DMS79 treated with DMSO at 0.1 percent for 48 hours (cell line): ENCODE results near the gene LONP1.
"Not testable (repeated sequence)": the region's sequence is repeated elsewhere in the genome, so short reads cannot be mapped to it uniquely, and the experiment has no call there.

Source experiments
- DNase-seq: peaks from one replicate; lab custom pipeline; 2025; lab: John Stamatoyannopoulos, UW

Gene LONP1

DNA sequence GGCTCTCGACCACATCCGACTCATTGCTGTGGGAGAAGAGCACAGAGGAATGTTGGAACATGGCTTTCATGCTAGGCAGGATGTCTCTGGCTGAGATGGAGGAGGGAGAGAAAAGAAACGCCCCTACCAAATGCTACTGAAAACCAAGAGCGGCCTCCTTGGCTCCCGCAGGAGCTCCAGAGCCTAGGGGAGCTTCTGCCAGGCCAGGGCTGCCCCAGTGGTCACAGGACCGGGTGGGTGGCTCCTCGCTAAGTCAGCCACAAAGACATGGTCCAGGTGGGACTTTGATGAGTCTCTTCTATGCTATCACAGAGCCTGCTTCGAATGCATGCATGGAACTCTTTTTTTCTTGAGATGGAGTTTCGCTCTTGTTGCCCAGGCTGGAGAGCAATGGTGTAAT lies 6.7 kb downstream of the LONP1 start:
- DNase-seq = no peak

DNA sequence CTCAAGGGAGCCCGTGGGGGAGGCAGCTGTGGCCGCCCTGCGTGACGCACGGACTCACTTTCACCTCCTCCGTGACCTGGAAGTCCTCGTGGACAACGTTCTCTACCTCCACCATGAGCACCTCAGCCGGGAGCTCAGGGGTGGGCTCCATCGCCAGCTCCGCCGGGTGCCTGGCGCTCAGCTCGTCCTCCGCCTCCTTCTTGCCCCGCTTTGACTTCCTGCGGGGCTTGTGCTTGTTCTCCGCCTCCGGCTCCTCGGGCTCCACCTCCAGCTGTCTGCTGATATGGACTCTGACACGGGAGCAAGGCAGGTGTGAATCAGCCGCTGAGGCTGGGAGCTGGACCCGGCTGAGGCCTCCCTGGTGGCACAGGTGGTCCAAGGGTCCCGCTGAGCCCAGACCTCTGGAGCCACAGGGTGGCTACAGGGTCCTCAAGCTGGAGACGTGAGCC lies 8.2 kb downstream of the LONP1 start:
- no peak for DNase-seq

DNA sequence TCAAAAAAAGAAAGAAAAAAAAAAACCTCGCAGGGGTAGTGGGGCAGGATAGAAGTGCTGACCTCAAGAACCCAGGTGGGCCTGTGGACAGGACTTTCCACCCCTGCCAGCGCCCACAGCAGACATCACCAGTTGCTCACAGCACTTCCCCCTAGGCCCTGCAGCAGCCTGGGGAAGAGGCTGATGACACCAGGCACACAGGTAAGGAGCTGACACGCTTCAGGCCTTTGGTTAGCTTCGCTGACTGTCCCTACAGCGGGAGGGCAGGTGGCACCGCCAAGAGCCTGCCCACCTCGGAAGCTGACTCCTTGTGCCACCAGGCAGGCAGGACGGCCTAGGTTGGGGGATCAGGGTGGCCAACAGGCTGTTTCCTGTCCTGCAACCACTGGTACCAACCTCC lies 8.9 kb downstream of the LONP1 start:
- DNase-seq = no peak

DNA sequence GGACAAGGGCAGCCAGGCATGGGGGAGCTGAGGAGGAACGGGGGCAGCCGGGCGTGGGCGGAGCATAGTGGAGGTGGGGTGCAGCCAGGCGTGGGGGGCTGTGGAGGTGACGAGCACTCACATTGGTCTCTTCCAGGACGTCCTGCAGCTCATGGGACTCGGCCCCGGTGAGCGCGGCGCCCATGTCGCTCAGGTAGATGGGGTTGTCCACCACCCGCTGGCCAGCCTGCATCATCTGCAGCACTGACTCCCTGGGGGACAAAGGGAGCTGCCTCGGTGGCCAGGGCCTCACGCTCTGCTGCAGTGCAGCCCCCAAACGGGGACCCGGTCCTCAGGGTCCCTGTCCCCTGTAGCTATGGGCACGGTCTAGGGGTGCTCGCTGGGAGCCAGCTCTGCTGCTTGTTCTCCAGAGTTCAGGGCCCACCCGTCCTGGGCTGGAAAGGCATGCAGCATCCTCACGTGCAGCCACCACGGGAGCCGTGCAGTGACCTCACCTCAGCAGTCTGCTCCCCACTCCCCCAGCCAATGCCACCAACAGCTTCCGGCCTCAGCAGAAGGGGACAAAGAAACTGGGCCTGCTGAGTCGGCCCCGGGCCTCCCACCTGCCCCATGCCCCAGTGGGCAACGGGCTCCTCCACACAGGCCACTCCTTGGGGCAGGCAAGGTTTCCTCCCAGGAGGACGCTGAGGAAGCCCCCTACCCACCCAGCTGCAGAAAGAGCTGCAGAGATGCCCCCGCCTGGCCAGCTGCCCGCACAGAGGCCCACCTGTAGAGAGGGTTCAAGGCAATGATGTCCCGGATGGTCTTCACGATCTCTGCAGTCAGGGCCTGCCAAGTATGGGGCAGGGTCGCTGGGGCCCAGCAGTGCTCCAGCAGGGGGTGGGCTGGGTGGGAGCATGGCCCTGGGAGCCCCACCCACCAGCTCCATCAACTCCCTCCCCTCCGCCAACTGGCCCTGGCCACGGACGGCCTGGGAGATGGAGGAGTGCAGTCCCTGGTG lies 12.1 kb downstream of the LONP1 start:
- DNase-seq = no peak

DNA sequence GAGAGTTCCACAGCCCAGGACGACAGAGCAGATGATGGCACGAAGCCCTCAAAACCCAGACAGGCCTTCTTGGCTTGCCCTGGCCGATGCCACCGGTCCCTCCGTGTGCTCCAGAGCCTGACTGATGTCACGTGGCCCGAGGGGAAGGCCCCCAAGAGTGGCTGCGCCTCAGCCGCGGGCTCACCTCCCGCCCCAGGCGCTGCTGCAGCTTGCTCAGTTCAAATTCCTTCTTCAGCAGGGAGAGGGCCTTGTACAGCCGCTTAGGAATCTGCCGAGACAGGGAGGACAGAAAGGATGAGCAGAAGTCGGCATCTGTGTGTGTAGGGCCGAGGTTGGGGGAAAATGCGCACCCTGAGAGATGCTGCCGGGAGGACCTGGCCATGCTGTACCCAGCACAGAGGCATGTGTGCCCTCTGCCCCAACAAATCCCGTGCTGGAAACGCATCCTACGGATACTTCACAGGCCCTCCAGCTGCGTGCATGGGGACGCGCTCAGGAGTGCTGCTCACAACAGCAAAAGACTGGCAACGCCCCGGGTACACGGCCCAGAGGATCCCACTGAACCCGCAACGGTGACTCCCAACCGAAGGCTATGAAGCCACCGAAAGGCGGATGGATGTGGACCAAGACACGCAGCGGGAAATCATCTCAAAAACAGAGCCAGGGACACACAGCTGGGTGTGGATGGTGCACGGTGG lies 12.9 kb downstream of the LONP1 start:
- no peak for DNase-seq

DNA sequence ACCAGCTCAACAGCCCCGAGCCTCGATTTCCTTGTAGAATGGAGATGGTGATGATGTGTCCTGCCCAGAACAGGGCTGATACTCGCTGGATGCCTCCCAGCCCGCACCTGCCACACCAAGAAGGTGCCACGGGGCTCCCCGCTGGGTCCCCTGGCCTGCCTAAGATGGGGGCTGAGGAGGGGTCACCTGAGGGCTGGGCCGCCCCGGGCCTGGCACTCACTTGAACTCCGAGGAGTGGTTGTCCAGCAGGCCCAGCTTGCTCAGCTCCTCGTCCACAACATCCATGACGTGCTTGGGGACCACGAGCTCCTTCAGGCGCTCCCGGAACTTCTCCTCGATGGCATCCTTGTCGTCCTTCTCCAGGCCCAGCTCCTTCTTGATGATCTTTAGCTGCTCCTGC lies 14.4 kb downstream of the LONP1 start:
- DNase-seq = no peak

DNA sequence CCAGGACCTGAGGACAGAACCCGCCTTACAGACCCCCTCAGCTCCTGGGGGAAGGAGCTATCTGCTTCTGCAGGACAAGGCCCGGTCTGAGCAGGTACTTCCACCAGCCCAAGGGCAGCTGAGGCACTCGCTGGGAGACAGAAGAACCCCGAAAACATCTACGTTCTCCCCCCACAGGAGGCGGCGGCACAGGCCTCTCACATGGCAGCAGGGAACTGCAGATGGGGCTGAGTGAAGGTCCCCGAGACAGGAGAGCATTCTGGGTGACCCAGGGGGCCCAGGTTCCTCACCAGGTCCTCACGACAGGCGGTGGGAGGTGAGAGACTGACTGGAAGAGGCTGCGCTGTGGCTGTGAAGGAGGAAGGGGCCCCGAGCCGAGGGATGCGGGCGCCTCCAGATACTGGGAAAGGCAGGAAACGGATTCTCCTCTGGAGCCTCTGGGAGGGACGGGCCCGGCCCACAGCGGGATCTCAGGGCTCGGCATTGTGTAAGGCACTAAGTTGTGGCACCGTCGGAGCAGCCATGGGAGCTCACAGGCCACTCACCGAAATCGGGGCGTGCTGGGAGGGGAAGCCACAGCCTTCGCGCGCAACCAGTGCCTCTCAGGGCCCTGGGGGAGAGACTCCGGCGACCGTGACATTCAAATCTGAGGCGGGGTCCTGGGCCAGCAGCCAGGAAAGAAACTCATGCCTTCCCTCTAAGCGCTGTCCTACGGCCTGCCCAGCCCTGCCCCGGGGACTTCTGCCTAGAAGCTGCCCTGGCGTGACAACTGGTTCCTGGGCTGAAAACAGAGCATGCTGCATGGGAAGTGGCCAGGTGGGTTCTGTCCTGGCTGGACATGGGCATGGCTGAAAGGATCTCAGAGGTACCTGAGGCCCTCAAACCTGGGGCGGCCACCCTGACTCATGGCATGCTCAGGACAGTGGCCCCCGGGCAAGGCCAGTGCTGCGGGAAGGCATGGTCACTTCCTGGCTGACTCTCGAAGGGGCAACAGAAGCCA lies 15.8 kb downstream of the LONP1 start:
- no peak for DNase-seq

DNA sequence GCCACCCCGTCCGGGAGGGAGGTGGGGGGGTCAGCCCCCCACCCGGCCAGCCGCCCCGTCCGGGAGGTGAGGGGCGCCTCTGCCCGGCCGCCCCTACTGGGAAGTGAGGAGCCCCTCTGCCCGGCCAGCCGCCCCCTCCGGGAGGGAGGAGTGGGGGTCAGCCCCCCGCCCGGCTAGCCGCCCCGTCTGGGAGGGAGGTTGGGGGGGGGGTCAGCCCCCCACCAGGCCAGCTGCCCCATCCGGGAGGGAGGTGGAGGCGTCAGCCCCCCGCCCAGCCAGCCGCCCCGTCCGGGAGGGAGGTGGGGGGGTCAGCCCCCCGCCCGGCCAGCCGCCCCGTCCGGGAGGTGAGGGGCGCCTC lies 17.9 kb downstream of the LONP1 start:
- DNase-seq = not testable (repeated sequence)

DNA sequence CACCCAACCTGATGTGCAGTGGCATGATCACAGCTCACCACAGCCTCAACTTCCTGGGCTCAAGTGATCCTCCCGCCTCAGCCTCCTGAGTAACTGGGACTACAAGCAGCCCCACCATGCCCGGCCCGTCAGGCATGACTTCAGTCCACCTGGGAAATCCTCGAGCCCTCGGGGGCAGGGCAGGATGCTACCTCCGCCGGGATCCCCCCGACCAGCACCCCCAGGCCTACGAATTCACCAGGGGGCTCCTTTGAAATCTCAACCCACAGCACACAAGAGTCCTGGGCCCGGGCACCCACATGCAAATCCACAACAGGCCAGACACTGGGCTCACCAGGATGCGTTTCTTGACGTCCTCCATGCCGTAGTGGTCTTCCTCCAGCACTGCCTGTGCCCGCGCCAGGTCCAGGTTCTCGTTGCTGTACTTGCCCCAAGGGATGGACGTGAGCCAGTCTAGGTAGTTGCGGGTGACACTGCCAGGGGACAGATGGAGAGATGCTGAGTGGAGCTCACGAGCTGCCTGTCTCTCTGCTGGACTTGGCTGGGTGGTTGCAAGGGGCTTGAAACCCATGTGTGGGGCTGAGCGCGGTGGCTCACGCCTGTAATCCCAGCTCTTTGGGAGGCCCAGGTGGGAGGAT lies 19.4 kb downstream of the LONP1 start:
- DNase-seq = no peak

DNA sequence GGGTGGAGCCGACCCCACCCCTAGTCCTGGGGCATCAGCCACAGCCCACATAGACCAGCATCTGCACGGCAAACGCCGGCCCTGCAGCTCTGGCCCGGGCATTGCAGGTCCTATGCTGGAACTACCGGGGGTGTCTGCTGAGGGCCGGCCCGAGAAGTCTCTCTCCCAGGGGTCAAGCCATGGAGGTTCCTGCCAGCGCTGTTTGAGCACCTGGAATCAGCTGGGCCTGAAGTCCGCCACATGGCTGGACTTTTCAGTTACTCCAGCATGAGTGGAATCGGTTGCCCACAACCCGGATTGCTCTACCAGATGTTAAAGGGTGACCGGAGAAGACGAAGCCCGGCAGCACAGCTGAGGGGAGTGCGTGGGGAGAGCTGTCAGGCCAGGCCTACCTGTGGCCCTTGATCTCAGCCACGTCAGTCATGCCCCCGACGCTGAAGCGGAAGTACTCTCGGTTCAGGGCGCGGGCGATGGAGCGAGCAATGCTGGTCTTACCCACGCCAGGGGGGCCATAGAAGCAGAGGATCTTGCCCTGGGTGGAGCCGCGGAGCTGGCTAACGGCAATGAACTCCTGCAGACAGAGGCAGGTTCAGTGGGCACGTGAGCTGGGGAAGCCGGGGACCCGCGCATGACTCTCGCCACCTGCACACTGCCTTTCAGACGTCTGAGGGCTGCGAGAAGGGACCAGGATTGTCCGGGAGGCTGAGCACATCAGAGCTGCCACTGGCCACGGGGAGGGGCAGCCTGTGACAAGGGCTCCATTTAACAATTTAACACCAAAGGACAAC lies 21.1 kb downstream of the LONP1 start:
- no peak for DNase-seq

DNA sequence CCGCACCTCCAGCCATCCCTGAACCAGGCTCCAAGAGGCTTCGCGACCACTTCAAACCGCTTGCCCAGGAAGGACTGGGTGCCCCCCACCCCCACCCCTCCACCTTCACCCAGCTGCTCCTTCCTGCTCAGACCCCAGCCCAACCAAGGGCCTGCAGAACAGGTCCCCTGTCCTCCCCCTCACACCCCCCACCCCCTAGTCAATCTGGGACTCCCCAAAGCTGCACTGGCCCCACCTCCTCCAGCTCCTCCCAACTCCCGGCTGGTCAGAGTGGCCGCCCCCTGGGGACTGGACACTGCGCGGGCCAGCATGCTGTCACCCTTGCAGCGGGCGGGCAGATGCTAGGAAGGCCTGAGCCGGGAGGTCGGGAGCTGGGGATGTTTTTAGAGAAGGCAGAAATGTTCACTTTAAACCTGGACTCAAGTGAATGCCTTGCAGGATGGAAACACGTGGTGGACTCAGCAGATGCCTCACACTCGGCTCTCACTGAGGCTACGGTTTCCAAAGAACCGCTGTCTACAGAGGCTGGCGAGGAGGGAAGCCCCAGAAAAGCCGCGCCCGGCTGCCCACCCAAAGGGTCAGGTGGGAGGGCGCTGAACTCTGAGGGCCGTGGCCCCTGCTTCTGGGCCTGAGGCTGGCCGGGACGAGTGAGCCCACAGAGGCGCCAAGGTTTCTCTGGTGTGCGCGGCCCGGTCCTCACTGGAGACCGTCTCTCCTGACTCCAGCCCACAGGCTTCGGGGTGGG lies 21.9 kb downstream of the LONP1 start:
- DNase-seq = no peak

DNA sequence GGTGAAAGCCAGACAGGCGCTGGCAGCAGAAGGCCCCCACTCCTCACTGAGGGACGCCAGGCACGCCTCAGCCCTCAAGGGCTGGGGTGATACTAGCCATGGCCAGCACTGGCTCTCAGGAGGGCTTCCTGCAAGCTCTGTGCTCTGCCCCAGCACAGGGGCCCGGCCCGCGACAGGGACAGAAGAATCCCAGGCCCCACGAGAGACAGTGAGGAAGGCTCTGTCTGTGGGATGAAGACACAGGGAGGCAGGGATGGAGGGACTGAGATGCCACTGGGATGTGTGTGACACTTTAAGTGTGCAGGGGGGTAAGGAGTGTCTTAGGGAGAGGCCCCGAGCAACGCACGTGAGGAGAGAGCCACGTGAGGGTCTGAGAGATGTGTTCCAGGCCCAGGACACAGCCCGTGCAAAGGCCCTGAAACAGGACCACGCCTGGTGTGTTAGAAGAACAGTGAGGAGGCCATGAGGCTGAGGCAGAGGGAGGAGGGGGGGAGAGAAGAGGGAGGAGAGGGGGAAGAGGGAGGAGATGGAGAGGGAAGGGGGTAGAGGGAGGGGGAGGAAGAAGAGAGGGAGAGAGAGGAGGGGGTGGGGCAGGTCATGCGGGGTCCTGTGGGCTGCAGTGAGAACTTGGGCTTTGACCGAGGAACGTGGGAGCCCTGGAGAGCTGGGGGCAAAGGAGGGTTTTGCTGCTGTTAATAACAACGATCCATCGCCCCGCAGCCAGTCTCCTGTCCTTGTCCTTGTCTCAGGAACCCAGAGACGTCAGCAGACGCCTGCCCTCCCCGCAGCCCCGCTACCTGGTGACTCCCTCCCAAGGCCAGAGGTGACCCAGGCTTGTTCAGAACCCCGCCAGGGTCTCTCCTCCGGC lies 22.7 kb downstream of the LONP1 start:
- DNase-seq = no peak

DNA sequence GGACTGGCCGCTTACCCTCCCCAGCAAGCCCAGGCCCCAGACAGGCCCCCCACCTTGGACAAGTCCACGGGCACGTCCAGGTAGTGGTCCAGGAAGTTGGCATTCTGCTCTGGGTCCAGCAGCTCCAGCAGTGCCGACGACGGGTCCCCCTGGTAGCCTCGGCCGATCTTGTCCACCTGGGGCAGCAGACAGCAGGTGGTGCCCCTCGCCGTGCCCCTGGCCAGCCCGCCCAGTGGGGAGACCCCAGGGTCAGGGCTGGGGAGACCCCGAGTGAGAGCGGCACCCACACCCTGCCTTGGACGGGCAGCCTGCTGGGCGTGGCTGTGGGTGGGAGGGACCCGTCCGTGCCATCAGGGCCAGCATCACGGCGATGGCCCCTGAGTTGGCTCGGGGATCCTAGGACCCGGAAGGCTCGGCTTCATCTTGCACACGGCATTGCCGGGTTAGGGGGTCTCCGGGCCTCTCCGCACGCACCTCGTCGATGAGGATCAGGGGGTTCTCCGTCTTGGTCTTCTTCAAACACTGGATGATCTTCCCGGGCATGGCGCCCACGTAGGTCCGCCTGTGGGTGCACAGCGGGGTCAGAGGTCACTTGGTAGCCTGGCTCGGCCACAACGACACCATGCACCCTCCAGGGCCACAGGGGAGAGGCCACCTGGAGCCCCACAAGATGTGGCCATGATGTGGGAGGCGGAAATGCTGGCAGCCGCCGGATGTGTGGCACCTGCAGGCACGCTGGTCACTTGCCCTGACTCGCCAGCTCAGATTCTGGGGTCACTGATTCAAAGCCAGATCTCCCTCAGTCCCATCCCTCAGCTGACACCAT lies 23.5 kb downstream of the LONP1 start:
- DNase-seq = no peak

DNA sequence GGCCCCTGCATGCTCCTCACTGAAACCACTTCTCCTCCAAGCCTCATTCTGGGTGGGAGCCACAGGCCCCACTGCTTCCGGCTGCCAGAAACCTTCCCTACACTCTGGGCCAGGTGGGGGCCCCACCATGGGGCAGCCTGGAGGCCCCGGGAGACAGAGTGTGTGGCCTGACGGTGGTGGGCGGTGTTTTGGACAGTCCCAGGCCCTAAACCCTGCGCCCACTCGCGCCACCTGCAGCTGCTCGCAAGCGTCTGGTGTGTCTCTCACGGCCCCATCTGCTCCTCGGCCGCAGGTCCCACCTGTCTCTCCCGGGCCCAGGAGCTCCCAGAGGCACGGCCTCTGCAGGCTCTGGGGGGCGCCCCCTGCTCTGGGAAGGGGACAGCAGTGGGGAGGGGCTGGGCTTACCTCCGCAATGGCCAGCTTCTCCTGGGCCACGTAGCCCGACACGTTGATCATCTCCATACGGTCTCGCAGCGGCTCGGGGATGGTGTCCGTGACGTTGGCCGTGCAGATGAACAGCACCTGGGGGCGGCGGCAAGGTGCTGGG lies 24.2 kb downstream of the LONP1 start:
- DNase-seq = no peak

DNA sequence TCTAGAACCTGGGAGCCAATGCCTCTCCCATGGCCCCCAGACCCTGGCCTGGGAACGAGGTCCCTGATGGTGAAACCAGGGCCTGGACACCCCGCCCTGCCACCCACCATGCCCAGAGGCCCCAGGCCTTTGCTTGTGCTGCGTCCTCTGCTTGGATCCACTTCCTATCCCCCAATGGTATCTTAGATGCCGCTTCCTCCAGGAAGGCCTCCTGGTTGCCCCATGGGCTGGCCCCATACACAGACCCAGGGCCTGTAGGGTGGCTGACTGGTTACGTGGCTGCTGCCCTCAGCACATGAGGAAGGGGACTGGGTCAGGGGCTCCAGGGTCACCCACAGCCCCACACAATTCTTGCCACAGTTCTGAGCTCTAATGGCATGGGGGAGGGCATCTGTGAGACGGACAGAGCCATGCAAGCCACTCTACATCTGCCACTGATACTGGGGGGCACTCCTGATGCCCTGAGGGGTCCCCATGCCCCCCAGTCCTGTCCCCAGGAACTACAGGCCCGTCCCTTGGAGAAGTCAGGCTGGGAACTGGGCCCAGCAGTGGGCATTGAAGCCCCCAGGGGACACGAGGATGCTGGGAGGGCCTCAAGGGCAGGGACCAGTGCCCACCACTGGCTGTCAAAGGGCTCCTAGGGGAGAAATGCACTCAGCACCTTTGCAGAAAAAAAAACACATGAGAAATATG lies 24.8 kb downstream of the LONP1 start:
- DNase-seq = no peak

DNA sequence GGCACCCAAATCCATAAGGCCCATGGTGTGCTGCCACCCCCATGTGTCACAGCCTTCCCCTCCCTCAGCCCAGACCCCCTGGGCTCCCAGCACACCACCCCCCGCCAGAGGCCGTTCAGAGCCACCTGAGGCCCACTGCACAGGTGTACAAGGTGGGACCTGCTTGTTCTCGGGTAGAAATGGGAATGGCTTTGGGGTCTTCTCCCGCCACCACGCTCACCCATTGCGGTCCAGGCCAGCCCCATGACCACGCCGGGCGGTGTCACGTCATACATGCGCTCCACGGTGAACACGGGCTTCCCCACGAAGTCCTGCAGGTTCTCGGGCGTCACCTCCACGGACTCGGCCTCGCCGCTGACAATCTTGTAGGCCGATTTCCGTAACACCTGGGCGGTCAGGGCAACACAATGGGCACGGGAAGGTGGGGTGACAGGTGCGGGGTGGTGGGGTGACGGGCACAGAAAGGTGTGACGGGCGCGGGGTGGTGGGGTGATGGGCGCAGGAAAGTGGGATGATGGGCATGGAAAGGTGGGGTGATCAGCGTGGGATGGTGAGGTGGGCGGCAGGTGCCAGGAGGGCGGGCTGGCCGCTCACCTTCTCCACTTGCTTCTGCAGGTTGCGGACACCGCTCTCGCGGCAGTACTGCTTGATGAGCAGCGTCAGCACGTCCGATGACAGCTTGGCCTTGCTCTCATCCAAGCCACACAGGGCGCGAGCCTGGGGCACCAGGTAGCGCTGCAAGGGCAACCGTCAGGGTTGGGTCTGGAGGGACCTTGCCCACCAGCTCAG lies 25.6 kb downstream of the LONP1 start:
- no peak for DNase-seq
